ENCODE measurements around the gene P2RX6.
"Not testable (repeated sequence)": the region's sequence is repeated elsewhere in the genome, so short reads cannot be mapped to it uniquely, and the experiment has no call there.

The P2RX6 gene

DNA sequence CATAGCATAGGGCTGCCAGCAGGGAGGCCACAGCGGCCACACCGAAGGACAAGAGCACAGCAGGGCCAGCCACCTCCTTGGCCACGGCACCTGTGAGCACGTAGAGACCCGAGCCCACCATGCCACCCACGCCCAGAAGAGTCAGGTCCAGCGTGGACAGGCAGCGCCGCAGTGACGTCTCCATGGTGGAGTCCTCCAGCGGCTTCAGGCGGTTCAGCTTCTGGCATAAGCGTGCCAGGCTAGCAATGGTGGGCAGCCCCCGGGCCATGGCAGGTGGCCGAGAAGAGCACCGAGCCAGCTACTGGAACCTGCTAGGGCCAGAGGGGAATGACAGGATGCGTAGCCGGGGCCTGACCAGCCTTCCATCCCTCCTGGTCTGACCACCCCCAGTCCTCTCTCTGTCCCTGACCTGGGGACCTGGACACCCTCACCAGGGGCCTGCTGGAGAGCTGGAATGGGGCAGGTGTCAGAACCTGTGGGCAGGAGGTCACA is 16.6 kb downstream of the P2RX6 start:
- DNase-seq (ENCODE audit: low read depth in 3 of 3): no peak

DNA sequence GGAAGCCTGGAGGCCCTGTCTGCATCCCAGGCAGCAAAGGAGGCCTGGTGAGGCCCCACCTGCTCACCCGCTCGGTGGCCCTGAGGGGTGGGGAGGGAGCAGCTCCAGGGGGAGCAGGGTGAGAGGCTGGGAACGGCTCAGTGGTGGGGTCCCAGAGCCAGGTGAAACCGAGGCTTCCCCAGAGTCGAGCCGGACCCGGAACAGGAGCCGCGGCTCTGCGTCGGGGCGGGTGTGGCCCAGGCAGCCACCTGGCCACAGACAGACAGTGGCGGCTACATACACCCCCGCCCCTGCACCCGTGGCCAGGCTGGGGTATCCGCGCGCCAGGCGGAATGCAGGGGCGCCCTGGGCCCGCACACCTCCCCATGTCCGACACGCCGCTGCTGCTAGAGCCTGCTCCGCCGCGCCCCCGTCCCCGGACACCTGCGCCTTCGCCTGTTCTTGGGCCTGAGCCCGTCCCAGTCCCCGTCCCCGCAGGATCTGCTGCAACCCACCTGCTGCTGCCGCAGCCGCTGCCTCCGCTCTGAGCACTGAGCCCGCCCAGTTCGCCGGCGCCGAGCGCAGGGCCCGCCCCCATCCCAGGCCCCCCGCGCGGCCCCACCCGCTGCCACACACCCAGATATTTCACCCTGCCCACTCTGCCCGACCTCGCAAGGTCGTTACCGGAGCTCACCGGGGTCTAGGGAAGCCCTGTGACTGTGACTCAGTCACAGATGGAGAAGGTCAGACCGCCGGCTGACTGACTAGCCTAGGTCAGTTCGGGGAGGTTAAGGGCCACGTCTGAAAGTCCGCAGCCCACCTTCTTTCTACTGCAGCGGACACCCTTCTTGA is 17.3 kb downstream of the P2RX6 start, which contains the start of gene SLC7A4:
SLC7A4 (minus strand) TSS at position 525 of the 831 bp plus-strand sequence. CDS start 749 bp downstream, outside the sequence.
- no peak for DNase-seq (ENCODE audit: low read depth in 3 of 3)

DNA sequence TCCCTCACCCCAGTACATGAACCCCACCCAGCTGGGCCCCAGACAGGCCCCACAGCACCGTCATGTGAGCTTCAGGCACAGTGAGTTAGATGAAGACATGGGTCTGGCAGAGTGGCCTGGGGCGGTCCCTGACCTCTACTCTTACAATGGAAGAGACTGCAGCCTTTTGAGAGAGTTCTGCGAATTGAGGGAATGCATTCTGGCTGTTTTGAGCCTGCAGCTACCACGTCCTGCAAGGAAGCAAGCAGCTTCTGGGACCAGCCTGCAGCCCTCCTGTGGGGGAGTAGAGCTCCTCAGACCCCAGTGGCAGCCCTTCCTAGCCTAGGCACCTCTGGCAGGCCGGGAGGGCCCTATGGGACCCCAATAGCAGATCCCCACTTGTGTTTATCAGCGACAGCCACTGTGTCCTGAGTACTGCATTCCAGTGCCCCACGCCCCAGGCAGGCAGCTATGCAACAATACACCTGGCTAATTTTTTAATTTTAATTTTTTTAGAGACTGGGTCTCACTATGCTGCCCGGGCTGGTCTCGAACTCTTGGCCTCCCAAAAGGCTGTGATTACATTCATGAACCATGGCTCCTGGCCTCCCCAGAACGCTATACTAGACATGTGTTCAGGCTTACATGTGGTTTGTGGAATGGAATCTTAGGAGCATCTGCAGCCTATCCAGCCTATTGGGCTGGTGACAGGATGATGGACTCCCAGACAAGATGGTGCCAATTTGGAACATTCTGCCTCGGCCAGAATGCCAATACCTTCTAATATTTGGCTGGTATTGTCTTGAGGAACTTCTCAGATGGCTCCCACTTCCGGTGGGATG is 18.1 kb downstream of the P2RX6 start:
- no peak for DNase-seq (ENCODE audit: low read depth in 3 of 3)

DNA sequence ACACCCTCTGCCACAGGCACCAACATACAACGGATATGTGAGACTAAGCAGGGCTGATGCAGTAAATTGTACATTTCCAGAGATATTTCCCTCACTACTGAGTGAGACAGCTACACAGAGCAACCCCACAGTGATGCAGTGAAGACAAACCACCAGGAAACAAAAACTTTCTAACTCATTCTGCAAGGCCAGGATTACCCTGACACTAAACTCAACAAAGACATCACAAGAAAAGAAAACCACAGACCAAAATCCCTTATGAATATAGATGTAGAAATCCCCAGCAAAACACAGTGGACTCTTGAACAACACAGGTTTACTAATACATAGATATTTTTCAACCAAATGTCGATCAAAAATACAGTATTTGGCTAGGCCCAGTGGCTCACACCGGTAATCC is 18.9 kb downstream of the P2RX6 start:
- DNase-seq (ENCODE audit: low read depth in 3 of 3): no peak

DNA sequence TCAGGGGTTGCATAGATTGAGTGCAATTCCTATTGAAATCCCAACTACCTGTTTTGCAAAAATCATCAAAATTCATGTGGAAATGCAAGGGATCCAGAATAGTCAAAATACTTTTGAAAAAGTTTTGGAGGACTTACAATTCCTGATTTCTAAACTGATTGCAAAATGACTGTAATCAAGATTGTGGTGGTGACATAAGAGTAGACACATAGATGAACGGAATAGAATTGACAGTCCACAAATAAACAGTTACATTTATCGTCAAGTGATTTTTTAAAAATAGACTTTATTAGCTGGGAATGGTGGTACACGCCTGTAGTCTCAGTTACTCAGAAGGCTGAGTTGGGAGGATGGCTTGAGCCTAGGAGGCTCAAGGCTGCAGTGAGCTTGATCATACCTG is 20.0 kb downstream of the P2RX6 start:
- DNase-seq (ENCODE audit: low read depth in 3 of 3): no peak

DNA sequence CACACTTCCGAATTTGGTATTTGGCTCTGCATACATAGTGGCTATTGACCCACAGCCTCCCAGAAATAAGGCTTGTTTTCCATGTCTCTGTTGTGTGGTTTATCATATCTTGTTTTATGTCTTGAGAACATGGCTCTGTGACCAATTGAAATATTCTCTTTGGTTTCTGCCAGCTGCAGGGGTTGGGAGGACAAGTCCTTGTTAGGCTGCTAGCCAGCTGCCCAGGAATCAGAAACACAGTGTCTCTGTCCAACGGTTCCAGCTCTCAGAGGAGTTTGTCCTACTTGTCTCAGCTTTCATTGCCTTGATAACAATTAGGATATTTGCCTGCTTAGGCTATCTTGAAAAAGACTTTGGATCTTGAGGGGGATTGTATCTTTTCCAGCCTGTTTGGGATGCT is 23.4 kb downstream of the P2RX6 start:
- DNase-seq (ENCODE audit: low read depth in 3 of 3): no peak

DNA sequence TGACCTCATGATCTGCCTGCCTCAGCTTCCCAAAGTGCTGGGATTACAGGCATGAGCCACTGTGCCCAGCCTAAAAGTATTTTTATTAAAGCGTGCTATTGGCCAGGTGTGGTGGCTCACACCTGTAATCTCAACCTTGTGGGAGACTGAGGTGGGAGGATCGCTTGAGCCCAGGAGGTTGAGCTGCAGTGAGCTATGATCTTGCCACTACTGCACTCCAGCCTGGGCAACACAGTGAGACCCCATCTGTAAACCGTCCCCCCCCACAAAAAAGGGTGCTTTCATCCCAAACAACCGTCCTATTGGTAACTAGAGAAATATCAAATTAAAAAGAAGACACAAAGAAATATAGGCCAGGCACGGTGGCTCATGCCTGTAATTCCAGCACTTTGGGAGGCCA is 24.2 kb downstream of the P2RX6 start:
- not testable (repeated sequence) for DNase-seq (ENCODE audit: low read depth in 3 of 3)

DNA sequence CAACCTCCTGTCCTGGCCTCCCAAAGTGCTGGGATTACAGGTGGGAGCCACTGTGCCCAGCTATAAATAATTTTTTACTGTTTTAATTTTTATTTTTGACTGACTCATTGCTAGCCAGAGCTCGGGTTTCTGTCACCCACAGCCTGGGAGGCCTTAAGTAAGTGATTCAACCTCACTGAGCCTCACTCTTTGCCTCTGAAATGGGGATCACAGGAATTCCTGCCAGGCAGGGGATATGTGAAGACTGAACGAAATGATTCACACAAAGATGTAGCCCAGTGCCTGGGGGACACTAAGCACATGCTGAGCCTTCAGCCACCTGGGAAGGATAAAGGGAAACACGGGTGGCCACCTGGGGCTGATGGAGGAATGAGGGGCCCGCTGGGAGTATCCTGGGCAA is 27.0 kb downstream of the P2RX6 start:
- DNase-seq (ENCODE audit: low read depth in 3 of 3): no peak

DNA sequence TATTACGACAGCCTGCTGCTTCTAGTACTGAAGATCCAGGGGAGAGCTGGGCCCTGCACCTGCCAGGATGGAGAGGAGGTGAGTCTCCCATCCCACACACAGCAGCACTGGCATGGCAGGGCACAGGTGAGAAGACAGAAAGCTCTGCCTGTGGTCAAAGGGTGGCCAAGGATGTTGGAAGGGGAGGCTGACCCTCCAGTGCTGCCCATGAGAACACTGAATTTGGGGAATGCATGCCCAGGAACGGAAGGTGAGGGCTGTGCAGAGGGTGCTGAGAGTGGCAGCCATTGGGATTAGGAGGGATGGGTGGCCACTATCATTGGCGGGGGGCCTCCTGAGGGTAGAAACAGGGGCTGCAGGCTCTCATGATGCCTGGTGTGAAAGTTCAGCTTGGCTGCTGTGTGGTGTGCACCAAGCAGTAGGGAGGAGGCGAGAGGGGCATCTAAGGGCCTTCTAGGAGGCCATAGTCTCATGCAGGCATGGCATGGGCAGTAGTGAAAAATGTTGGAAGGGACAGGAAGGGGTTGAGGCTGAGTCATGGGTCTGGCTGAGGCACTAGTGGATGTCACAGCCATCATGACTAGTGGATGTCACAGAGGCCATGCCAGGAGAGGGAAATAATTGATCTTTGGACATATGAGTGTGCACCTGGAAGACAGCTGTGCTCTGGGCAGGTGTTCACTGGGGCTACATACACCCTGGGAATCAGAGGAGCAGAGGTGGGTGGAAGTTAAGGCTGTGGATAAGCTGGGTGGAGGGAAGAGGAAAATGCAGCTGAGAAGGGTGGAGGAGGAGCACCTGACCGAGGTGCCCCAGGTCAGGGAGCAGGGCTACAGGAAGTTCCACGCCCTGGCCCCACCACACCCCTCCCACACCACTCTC is 28.3 kb downstream of the P2RX6 start:
- no peak for DNase-seq (ENCODE audit: low read depth in 3 of 3)

DNA sequence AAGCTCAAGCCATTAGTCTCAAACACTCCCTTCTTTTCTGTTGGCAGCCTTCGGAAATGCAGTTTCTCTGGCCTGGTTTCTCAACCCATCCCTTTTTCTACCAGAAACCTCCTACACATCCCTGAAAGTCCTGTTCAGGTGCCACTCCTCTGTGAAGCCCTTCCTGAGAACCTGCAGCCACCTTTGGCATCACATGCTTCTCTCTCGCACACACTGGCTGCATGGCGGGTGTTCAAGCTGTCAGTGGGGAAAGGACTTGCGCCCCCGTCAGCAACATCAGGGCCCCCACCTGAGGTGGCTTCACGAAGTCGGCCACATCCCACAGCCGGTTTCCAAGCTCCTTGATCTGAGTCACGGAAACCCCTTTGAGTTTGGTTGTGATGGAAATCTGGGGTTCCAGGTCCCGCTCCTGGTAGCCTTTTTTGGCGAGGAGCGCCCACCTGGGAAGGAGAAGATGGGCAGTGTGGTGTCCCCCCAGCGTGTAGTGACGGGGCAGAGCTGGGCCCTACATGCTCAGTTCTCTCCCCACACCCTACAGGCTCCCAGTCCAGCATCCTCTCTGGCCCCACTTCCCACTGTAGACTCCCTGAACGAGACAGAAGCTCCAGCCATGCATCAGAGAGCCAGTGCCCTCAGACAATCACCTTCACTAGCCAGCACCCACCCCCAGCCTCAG is 29.0 kb downstream of the P2RX6 start:
- no peak for DNase-seq (ENCODE audit: low read depth in 3 of 3)

DNA sequence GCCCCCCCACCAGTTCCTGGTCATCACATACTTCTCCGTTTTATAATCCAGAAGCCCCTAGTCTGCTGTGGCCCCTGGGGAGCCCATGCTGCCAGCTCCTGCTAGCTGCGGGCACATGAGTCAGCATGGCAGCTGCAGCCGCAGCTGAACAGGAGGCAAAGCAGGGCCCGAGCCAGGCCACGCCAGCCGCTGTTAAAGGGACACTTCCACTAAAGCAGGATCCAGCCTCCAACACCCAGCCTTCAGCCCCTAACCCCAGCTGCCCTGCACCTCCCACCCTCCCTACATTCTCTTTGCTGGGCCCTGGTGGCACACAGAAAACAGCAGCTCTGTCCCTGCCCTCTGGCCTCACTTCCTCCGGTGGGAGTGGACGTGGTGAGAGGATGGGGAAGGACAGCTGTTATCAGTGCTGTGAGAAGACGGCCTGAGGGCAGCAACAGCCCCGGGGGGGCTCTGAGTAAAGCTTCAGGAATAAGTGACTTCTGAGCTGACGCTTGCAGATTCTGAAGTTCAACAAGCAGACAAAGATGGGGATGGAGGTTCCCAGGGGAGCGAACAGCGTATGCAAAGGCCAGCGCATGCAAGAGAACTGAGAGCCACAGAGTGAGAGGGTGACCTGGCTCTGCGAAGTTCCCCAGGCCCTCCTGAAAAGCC is 30.1 kb downstream of the P2RX6 start:
- no peak for DNase-seq (ENCODE audit: low read depth in 3 of 3)

DNA sequence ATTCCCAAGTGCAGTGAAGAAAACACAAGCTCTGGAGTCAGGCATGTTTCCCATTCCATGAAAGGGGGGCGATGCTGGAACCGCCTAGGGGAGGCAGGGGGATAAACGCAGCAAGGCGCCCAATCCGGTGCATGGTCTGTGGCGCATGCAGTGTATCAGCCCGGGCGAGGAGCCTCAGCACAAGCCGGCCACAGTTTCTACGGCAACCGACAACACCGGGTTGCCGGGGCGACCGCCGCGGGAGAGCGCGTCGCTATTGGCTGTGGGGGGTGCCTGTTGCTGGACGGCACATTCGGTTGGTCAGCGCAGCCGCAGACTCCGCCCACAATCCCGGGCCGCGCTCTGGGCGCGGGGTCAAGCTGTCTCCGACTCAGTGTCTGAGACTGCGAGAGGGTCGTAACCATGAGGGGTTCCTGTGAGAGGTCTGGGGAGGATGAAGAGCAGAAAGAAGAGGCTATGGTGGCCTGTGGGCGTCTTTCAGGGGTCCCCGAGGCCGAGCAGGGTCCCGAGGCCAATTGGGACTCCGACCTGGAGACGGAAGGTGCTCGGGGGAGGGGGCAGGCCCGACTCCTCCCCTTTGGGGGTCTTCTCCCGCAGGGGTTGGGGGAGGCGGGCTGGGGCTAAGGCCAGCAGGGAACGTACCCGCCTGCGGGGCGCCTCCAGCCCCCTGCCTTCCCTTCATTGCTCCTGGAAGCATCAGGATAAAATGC is 30.8 kb downstream of the P2RX6 start, which contains the start of gene LRRC74B:
LRRC74B (plus strand) TSS at position 362 of the 710 bp plus-strand sequence; CDS start at position 403, 41 bp downstream.
- peak; percentile 51 to 74 (median 53) for DNase-seq (ENCODE audit: low read depth in 3 of 3)

DNA sequence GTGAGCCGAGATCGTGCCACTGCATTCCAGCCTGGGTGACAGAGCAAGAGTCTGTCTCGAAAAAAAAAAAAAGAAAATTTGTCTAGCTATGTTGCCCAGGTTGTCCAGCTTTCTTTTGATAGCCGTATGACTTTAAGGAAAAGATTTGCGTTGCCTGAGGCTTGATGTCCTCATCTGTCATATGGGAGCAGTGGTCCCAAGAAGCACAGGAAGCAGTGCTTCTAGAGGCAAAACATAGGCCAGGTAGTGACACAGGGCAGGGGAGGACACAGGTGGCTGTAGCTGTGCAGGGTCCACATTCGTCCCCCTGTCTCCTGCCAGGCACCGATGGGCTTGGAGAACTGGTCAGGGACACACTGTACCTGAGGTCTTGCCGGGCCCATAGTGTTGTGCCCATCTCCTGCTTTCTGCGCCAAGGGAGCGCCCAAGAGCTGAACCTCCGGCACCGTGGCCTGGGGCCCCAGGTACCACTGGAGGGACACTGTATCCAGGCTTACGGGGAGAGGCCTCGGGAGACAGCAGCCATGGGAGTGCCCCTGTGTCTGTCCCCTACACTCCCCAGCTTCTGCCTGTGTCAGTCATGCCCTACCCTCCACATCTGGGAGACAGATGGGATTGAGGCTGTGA is 32.2 kb downstream of the P2RX6 start:
- no peak for DNase-seq (ENCODE audit: low read depth in 3 of 3)

DNA sequence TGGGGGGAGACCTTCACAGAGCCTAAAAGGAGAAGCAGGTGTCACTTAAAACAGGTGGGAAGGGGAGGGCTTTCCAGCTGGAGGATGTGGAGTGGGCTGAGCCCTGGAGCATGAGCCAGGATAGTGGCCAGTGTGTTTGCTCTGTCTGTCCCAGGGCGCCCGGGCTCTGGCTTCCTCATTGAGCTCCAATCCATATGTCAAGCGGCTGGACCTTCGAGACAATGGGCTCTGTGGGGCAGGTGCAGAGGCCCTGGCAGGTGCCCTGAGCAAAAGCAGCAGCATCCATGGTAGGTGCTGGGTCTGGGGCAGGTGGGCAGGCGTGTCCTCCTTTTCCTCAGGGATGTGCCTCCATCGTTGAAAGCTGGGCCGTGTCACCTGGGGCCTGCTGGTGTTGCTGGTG is 32.8 kb downstream of the P2RX6 start:
- DNase-seq (ENCODE audit: low read depth in 3 of 3): no peak

DNA sequence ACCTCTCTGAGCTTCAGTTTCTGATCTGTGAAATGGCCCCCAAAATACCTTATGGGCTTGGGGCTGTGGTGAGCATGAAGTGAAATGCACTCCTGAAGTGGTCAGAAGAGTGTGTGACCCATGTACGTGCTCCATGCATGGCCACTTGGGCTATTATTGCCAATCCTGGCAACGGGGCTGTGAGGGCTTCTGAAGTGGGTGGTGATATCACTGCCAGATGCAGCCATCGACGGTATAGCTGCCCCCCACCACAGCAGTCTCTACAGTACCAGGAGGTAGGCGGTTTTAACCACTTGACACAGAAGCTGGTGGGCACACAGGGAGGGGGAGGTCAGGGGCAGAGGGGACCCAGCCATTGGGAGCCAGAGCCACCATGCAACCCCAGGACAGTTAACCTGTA is 33.5 kb downstream of the P2RX6 start:
- DNase-seq (ENCODE audit: low read depth in 3 of 3): not testable (repeated sequence)

DNA sequence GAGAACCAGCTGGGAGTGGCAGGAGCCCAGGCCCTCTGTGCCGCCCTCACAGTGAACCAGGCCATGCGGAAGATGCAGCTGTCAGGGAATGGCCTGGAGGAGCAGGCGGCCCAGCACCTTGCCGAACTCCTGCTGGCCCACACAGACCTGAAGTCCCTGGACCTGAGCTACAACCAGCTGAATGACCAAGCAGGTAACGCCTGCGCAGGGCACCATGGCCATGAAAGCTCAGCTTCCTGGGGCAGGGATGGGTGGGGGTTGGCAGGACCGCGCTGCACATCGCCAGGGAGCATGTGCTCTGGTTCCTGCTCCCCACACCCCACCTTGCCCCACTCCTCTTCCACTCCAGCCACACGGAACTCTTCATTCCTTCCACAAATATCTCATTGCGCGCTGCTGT is 34.0 kb downstream of the P2RX6 start:
- DNase-seq (ENCODE audit: low read depth in 3 of 3): not testable (repeated sequence)

DNA sequence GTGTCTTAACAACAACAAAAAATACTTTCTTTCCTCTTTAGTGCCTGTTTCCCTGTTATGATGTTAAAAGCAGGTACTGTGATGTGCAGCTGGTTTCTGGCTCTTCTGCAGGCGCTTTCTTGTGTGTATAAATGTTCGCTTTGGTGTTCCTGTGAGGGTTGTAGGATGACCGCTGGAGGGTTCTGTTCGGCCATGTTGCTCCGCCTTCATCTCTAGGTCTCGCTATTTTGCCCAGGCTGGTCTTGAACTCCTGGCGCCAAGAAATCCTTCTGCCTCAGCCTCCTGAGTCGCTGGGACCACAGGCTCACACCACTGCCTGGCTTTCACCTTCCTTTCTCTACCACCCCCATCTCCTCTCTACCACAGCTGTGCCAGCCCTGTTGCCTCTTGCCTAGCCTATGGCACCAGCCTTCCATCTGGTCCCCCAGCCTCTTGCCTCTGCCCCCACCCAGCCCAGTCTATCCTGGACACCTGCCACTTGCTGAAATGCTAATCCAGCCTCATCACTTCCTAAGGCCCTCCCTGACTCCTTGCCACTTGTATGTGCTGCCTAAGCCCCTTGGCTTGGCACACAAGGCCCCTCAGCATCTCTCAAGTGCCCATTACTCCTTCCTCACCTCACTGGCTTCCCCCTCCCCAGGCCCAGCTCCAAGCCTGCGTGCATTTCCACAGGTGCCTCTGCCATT is 36.3 kb downstream of the P2RX6 start:
- DNase-seq (ENCODE audit: low read depth in 3 of 3): no peak

DNA sequence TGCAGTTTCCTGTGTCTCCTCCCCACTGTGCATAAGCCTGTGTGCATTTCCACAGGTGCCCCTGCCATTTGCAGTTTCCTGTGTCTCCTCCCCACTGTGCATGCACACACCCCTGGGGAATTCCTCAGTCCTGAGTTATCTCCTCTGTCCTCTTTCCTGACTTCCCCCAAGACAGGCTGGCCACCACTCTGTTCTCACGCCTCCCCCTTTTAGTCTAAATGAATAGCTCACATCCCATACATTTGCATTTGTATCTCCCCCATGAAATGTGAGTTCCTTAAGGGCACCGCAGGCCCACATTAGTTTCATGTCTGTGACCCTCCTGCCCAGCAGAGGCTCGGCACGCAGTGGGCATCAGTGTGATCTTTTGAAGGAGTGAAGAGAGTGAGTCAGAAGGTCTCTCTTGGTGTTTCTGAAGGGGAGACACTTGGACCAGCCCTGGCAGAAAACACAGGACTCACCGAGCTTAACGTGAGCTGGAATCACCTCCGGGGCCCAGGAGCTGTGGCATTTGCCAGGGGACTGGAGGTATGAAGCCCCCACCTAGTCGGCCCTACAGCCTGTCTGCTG is 37.0 kb downstream of the P2RX6 start:
- no peak for DNase-seq (ENCODE audit: low read depth in 3 of 3)

All from stimulated activated CD4-positive, alpha-beta T cell treated with anti-CD3 and anti-CD28 coated beads, TNF-alpha, amount 100 ng/mL, for 24 hours (primary cell).